Upper lobe of left lung (tissue), 4 donors: Measurements from ENCODE around the gene NDUFS1.

Experiments used
- CTCF ChIP-seq, 6 experiments: fragments of 450-650 bp in 4 of 6; fragments of 200-600 bp in 2 of 6; sonication (generic) in 2 of 6; IDR thresholded peaks; one replicate each; pipeline ENCODE4 v1.5.1; 2016 to 2019; ENCODE audit warnings: antibody characterized with exemption in 6 of 6
- POLR2A ChIP-seq, 4 donors: fragments of 450-650 bp; IDR thresholded peaks; one replicate each; pipeline ENCODE4 v1.5.1; 2016 to 2017; ENCODE audit warnings: antibody characterized with exemption in 4 of 4, mild to moderate bottlenecking in 2 of 4

GRCh38 chr2:206112846-206113547, 46.2 kb downstream of the NDUFS1 start:
- TF ChIP-seq CTCF (IDR thresholded peaks at IDR 0.05): no peak
- no peak for TF ChIP-seq POLR2A (IDR thresholded peaks at IDR 0.05)
